Embryonic facial prominence (tissue), 1 donor: Measurements from ENCODE around the gene LSAMP.
"Not testable (repeated sequence)": the region's sequence is repeated elsewhere in the genome, so short reads cannot be mapped to it uniquely, and the experiment has no call there.

ENCODE experiments used
- DNase-seq: peaks from one replicate; pipeline ENCODE4 v3.0.0-alpha.2; 2016; ENCODE audit errors: extremely low spot score

The LSAMP gene

GRCh38 chr3:116240261-116240660 is 205.0 kb downstream of the LSAMP start:
- no peak for DNase-seq

- DNase-seq: no peak
Measured at GRCh38 chr3:116238846-116239565, 206.3 kb downstream of the LSAMP start.

DNA sequence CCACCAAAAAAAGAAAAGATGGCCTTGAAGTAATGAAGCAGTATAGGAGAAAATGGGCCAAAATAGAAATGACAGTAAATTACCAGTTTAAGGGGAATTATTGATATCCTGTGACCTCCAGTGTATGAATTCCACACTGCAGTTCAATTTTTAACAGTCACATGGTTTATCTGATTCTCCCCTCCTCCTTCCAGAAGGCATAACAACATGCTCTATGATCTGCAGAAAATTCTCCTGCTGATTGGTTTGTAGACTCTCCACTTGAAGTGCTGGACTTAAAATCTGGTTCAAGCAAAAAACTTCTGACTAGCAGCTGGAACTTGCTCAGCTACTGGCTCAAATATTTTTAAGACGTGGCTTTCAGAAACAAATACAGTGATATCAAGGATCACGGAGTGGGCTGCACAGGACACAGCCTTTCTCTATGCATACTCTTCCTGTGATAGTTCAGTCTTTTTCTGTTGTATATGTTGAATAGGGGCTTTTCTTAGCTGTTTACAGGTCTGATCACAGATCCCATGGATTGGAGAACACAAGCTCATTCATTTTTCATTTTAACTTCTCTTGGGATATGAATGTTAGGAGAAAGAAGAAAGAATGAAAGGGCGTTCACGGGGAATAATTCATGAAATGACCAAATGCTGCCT is 211.5 kb downstream of the LSAMP start:
- DNase-seq: no peak

DNA sequence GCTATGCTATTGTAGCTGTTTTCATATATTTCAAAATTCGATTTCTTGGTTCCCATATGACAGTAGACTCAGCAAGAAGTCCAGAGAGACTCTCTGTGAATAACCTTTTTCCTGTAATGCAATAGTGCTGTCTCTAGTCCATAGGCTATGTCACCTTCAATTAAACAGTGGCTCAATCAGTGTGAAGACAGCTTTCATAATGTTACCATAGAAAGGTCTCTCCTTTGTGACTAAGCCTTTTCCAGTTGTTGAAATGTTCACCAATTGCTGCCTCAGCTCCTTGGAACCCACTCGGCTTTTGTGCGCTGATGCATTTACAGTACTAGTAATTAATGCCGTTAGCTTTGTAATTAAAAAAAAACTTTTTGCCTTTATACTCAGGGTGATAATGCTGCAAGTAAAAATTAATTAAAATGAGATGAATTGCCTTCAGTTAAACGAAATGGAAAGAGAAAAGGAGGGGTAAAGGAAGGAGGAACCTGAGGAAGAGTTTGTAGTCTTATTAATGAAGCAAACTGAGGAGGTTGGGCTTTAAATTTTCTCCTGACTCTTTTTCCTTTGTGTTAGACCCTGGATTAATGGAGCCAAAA is 214.8 kb downstream of the LSAMP start:
- DNase-seq: no peak

- DNase-seq: no peak
Measured at GRCh38 chr3:116226266-116226665, 219.0 kb downstream of the LSAMP start.

DNA sequence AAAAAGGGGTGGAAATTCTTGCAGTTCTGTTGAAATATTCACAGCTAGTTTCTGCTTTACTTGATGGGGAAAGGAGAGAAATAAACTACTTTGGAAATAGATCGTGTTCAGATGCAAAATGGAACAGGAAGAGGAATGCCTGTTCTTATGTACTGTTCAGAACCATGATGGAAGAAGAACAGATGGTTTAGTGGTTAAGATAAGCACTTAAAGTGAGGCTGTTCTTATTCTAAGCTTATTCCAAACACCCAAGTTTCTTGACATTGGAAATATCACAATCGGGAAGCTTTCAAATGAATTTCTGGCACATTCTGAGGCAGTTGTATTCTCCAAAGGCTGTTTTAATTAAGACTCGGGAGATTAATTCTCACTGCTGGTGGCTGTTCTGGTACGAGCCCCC is 228.5 kb downstream of the LSAMP start:
- no peak for DNase-seq

GRCh38 chr3:116211901-116212300 is 233.4 kb downstream of the LSAMP start:
- DNase-seq: no peak

- DNase-seq: not testable (repeated sequence)
Measured at GRCh38 chr3:116208830-116209229, 236.5 kb downstream of the LSAMP start.

DNA sequence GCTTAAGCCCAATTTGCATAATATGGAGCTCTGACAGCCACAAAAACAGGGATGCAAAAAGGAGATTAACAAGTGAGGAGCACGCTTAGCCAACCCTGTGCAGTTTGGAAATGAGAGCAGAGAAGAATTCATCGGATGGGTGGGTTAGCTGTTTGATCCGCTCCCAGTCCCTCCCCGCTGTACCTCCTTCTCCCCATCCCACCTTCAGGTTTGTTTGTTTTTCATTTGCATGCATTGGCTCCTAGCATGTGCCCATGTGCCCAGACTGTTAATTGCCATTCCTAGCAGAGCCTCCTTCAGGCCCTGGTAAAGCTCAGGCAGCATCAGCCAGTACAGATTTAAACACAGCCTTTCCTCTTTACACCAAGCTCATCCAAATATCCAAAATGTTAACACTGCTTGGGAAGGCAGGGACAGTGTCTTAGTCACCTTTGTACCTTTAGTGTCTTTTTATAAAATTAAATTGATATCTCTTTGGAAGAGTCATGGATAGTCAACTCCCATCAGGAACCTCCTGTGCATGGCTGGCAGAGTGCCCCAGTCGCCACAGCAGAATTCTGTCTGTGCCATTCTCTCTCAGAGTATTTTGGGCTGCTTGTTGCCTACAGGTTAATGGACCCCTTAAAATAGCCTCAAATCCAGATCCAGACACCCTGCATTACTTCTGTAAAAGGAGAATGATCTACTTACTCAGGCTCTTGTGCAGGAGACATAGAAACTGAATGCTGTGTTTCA is 244.2 kb downstream of the LSAMP start:
- no peak for DNase-seq

DNA sequence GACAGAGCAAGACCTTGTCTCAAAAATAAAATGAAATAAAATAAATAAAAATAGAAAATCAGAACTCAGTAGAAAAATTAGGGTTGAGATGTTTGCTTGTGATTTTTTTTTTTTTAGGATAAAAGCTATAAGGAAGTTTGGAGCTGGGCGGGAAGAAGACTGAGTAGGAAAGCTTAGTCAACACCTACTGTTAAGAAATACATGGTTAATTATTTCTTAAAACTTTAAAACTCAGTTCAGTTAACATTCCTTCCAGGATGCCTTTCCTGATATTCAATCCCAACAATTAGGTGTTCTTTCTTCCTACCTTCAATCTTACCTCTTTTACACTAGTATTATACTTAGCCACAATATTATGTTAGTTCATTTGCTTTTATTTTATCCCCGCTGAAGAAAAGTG is 246.2 kb downstream of the LSAMP start:
- no peak for DNase-seq

DNA sequence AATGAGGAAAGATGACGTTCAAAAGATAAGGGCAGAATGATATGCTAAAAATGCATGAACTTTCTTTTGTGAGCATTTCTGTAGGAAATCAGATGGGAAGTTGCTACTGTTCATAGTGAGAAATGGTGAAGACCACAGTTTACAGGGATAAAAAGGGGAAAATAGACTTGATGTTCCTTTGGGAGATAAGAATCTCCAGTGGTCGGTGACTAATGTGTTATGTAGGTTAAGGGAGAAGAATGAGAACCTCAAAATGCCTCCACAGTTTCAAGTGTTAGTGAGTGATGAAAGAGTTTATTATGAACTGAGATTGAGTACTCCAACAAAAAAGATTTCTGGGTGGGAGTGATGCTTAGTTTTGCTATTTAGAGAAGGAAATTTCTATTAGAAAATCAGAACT is 247.2 kb downstream of the LSAMP start:
- DNase-seq: no peak

DNA sequence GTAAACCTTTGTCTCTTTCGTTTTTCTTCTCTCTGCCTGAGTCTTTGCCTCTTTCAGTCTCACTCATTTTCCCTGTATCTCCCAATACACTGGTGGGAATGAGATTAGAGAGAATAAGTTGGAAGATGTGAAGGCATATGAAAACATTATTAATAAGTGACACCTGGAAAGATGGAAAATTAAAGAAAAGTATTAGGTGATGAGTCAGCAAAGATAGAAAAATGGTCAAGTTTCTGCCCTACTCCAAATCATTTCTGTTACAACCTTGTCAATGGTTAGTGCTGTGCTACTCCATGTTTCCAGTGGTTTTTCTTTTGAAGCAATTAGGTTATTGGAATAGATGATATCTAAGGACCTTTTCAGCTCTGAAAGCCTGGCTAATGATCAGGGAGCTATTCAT is 252.8 kb downstream of the LSAMP start:
- DNase-seq: no peak

GRCh38 chr3:116191409-116191808 is 253.9 kb downstream of the LSAMP start:
- DNase-seq: no peak

GRCh38 chr3:116190095-116190494 is 255.2 kb downstream of the LSAMP start:
- no peak for DNase-seq

- no peak for DNase-seq
Measured at GRCh38 chr3:116188231-116188785, 257.0 kb downstream of the LSAMP start.

- DNase-seq: no peak
Measured at GRCh38 chr3:116186049-116186448, 259.2 kb downstream of the LSAMP start.

DNA sequence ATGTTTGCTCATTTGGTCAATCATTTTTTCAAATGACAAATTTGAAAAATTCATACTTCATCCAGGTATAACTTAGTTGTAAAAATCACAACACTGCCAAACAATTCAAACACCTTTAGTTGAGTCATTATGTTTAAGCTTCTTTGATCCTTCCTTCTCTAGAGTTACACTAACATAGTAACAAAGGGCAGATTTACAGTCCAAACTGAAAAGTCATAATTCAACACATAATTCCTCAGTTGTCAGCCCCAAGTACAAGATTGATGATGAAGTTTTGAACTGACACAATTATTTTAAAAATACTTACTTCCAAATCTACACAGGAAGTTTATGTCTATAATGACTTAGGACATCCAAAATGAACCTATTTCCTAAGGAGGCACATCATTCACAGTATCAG is 264.1 kb downstream of the LSAMP start:
- DNase-seq: no peak

GRCh38 chr3:116179091-116179490 is 266.2 kb downstream of the LSAMP start:
- DNase-seq: no peak

- no peak for DNase-seq
Measured at GRCh38 chr3:116176974-116177555, 268.2 kb downstream of the LSAMP start.

- no peak for DNase-seq
Measured at GRCh38 chr3:116166121-116166520, 279.2 kb downstream of the LSAMP start.

- DNase-seq: no peak
Measured at GRCh38 chr3:116165641-116166040, 279.6 kb downstream of the LSAMP start.

DNA sequence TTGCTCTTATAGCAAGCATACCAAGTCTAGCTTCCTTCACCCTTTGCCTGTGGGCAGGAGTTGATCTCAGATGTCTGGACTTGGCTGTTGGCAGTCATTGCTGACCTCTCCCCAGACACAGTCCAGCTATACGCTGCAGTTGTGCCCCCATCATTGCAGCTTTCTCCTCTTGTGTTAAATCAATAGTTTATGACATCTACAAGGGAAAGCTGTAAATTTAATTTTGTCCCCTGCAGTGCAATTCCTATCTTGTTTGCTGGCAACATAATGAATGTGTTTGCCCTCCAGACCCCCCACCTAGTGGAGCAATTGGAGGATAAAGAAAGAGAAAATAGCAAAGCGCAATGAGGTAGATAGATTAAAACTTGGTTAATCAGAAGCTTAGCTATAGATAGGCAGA is 280.2 kb downstream of the LSAMP start:
- no peak for DNase-seq
